Subcutaneous abdominal adipose tissue (tissue), 5 donors: Measurements from ENCODE around the gene CSTB.

Experiments
- H3K27ac ChIP-seq: one replicate; pipeline ENCODE4 v1.7.0; 2013; ENCODE audit warnings: low read depth, mild to moderate bottlenecking, inconsistent platforms, low read length, moderate library complexity
- H3K27me3 ChIP-seq, 5 donors: one replicate each; pipeline ENCODE4 v1.7.0; 2013; ENCODE audit warnings: low read length in 5 of 5, inconsistent platforms in 1 of 5; ENCODE audit not compliant: control insufficient read depth in 5 of 5, insufficient read depth in 4 of 5
- H3K36me3 ChIP-seq, 5 donors: one replicate each; pipeline ENCODE4 v1.7.0; 2013; ENCODE audit warnings: low read length in 5 of 5; ENCODE audit not compliant: control insufficient read depth in 5 of 5, insufficient read depth in 5 of 5
- H3K4me1 ChIP-seq, 5 donors: one replicate each; pipeline ENCODE4 v1.7.0; 2013; ENCODE audit warnings: low read length in 5 of 5, mild to moderate bottlenecking in 3 of 5, moderate library complexity in 1 of 5; ENCODE audit not compliant: control insufficient read depth in 5 of 5, insufficient read depth in 5 of 5
- H3K4me3 ChIP-seq, 5 donors: one replicate each; pipeline ENCODE4 v1.7.0; 2013; ENCODE audit warnings: low read length in 5 of 5, low read depth in 1 of 5
- H3K9ac ChIP-seq, 5 donors: one replicate each; pipeline ENCODE4 v1.7.0; 2013; ENCODE audit warnings: low read length in 5 of 5, mild to moderate bottlenecking in 4 of 5, moderate library complexity in 3 of 5
- H3K9me3 ChIP-seq, 5 donors: one replicate each; pipeline ENCODE4 v1.7.0; 2013; ENCODE audit warnings: low read length in 5 of 5; ENCODE audit not compliant: control insufficient read depth in 5 of 5
- donor health status: healthy.
- donor health status: healthy.
- donor health status: healthy.
- donor health status: healthy.
- donor health status: healthy.

Gene CSTB

GRCh38 chr21:43754948-43755781 lies 20.9 kb downstream of the CSTB start:
- Histone ChIP-seq H3K27ac (peak overlapping the region; percentile 84), H3K4me3 (no peak overlapping the region), H3K9ac (no peak overlapping the region), H3K27me3 (no peaks in the 10 kb centered on the region), H3K9me3 (no peaks in the 10 kb centered on the region), H3K36me3 (peaks cover 0 to 97% (median 78%) of the 10 kb centered on the region in 5 donors), H3K4me1 (peaks cover 2 to 54% (median 29%) of the 10 kb centered on the region in 5 donors)

- H3K9me3 ChIP-seq, result no peaks in the 10 kb centered on the region
- H3K4me3 ChIP-seq, result no peak overlapping the region
- H3K4me1 ChIP-seq, result peaks cover 2 to 56% (median 27%) of the 10 kb centered on the region in 5 donors
- no peaks in the 10 kb centered on the region for H3K27me3 ChIP-seq
- H3K27ac ChIP-seq, result no peak overlapping the region
- no peak overlapping the region for H3K9ac ChIP-seq
- H3K36me3 ChIP-seq, result peaks cover 0 to 97% (median 81%) of the 10 kb centered on the region in 5 donors
Observed at GRCh38 chr21:43753439-43753799, 22.7 kb downstream of the CSTB start.

- Histone ChIP-seq H3K4me3 (no peak overlapping the region), H3K4me1 (peaks cover 2 to 53% (median 22%) of the 10 kb centered on the region in 5 donors), H3K27me3 (no peaks in the 10 kb centered on the region), H3K36me3 (peaks cover 0 to 97% (median 84%) of the 10 kb centered on the region in 5 donors), H3K9ac (no peak overlapping the region), H3K9me3 (no peaks in the 10 kb centered on the region), H3K27ac (no peak overlapping the region)
Observed at GRCh38 chr21:43752758-43753438, 23.2 kb downstream of the CSTB start.

GRCh38 chr21:43751955-43752591 lies 24.0 kb downstream of the CSTB start:
- H3K9ac ChIP-seq, result no peak overlapping the region
- no peak overlapping the region for H3K4me3 ChIP-seq
- peaks cover 0 to 100% (median 90%) of the 10 kb centered on the region in 5 donors for H3K36me3 ChIP-seq
- peaks cover 2 to 44% (median 13%) of the 10 kb centered on the region in 5 donors for H3K4me1 ChIP-seq
- H3K27ac ChIP-seq, result no peak overlapping the region
- no peaks in the 10 kb centered on the region for H3K27me3 ChIP-seq
- H3K9me3 ChIP-seq, result no peaks in the 10 kb centered on the region

- Histone ChIP-seq H3K36me3 (peaks cover 0 to 100% (median 89%) of the 10 kb centered on the region in 5 donors), H3K4me1 (peaks cover 0 to 28% (median 5%) of the 10 kb centered on the region in 5 donors), H3K9me3 (no peaks in the 10 kb centered on the region), H3K9ac (no peak overlapping the region), H3K27me3 (no peaks in the 10 kb centered on the region), H3K4me3 (no peak overlapping the region), H3K27ac (peak overlapping the region; percentile 60)
Observed at GRCh38 chr21:43750339-43751033, 25.6 kb downstream of the CSTB start.

- H3K27me3 ChIP-seq, result no peaks in the 10 kb centered on the region
- peak overlapping the region; percentile 60 for H3K27ac ChIP-seq
- peaks cover 0 to 100% (median 86%) of the 10 kb centered on the region in 5 donors for H3K36me3 ChIP-seq
- H3K9me3 ChIP-seq, result no peaks in the 10 kb centered on the region
- H3K4me1 ChIP-seq, result peaks cover 0 to 24% (median 4%) of the 10 kb centered on the region in 5 donors
- no peak overlapping the region for H3K4me3 ChIP-seq
- H3K9ac ChIP-seq, result no peak overlapping the region
Observed at GRCh38 chr21:43749651-43750262, 26.4 kb downstream of the CSTB start.

- Histone ChIP-seq H3K27me3 (no peaks in the 10 kb centered on the region), H3K9me3 (no peaks in the 10 kb centered on the region), H3K9ac (no peak overlapping the region), H3K4me3 (no peak overlapping the region), H3K36me3 (peaks cover 0 to 100% (median 86%) of the 10 kb centered on the region in 5 donors), H3K4me1 (peaks cover 0 to 19% (median 0%) of the 10 kb centered on the region in 5 donors), H3K27ac (no peak overlapping the region)
Observed at GRCh38 chr21:43748622-43749021, 27.5 kb downstream of the CSTB start.

- H3K36me3 ChIP-seq, result peaks cover 0 to 89% (median 71%) of the 10 kb centered on the region in 5 donors
- H3K27ac ChIP-seq, result no peak overlapping the region
- peaks cover 0 to 12% (median 0%) of the 10 kb centered on the region in 5 donors for H3K4me1 ChIP-seq
- no peak overlapping the region for H3K9ac ChIP-seq
- H3K27me3 ChIP-seq, result no peaks in the 10 kb centered on the region
- no peaks in the 10 kb centered on the region for H3K9me3 ChIP-seq
- H3K4me3 ChIP-seq, result no peak overlapping the region
Observed at GRCh38 chr21:43745772-43746517, 30.2 kb downstream of the CSTB start.

- Histone ChIP-seq H3K9me3 (no peaks in the 10 kb centered on the region), H3K27me3 (no peaks in the 10 kb centered on the region), H3K36me3 (peaks cover 0 to 85% (median 59%) of the 10 kb centered on the region in 5 donors), H3K4me3 (no peak overlapping the region), H3K4me1 (peaks cover 0 to 9% (median 0%) of the 10 kb centered on the region in 5 donors), H3K27ac (no peak overlapping the region), H3K9ac (no peak overlapping the region)
Observed at GRCh38 chr21:43744725-43745124, 31.4 kb downstream of the CSTB start.
